ENCODE results near the gene BUB1B. TPM values are rescaled to one million over a fixed set of nuclear protein-coding genes. Genes with fewer than 3 reads are reported as not detected.

Gene BUB1B
- total RNA-seq, 1 donor from 2014 or later, result 96.6 TPM

- peaks cover 36% of the 10 kb centered on the region for H3K27me3 Mint-ChIP-seq (ENCODE audit: low read depth)
- H3K36me3 Mint-ChIP-seq (ENCODE audit: low read depth), result no peaks in the 10 kb centered on the region
- no peak for DNase-seq (ENCODE audit: low read depth, low spot score)
- H3K4me1 Mint-ChIP-seq, result peaks cover 5% of the 10 kb centered on the region
- TF ChIP-seq, protein P1, sequence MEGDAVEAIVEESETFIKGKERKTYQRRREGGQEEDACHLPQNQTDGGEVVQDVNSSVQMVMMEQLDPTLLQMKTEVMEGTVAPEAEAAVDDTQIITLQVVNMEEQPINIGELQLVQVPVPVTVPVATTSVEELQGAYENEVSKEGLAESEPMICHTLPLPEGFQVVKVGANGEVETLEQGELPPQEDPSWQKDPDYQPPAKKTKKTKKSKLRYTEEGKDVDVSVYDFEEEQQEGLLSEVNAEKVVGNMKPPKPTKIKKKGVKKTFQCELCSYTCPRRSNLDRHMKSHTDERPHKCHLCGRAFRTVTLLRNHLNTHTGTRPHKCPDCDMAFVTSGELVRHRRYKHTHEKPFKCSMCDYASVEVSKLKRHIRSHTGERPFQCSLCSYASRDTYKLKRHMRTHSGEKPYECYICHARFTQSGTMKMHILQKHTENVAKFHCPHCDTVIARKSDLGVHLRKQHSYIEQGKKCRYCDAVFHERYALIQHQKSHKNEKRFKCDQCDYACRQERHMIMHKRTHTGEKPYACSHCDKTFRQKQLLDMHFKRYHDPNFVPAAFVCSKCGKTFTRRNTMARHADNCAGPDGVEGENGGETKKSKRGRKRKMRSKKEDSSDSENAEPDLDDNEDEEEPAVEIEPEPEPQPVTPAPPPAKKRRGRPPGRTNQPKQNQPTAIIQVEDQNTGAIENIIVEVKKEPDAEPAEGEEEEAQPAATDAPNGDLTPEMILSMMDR (conservative IDR thresholded peaks at IDR 0.05), result no peak
- no peak overlapping the region for H3K27ac Mint-ChIP-seq (ENCODE audit: unreplicated experiment)
- no peaks in the 10 kb centered on the region for H3K9me3 Mint-ChIP-seq
- H3K4me3 Mint-ChIP-seq, result no peak overlapping the region
These were observed 97.0 kb downstream of the BUB1B start for GRCh38 chr15:40257656-40258450.

DNA sequence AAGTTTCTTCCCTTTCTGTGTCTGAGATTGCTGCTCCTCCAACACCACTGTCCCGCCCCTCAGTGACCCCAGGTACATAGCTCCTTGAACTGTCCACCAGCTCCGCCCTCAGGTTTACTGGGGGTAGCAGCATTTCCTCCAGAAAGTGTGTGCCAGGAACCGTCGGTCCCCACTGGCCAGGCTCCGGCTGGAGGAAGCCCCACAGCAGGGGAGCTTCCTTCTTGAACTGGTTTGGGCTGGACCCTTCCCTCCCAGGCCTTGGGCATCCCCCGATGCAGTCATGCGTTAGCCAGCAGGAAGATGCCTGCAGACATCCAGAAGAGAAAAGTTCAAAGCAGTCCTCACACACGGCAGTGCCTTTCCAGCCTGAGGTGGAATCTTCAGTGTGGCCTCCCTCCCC is 97.7 kb downstream of the BUB1B start:
- no peak for DNase-seq (ENCODE audit: low read depth, low spot score)
- H3K4me1 Mint-ChIP-seq, result peaks cover 5% of the 10 kb centered on the region
- H3K27ac Mint-ChIP-seq (ENCODE audit: unreplicated experiment), result no peak overlapping the region
- peaks cover 29% of the 10 kb centered on the region for H3K27me3 Mint-ChIP-seq (ENCODE audit: low read depth)
- no peaks in the 10 kb centered on the region for H3K36me3 Mint-ChIP-seq (ENCODE audit: low read depth)
- no peak overlapping the region for H3K4me3 Mint-ChIP-seq
- TF ChIP-seq, protein P1 (conservative IDR thresholded peaks at IDR 0.05), result no peak
- no peaks in the 10 kb centered on the region for H3K9me3 Mint-ChIP-seq

DNA sequence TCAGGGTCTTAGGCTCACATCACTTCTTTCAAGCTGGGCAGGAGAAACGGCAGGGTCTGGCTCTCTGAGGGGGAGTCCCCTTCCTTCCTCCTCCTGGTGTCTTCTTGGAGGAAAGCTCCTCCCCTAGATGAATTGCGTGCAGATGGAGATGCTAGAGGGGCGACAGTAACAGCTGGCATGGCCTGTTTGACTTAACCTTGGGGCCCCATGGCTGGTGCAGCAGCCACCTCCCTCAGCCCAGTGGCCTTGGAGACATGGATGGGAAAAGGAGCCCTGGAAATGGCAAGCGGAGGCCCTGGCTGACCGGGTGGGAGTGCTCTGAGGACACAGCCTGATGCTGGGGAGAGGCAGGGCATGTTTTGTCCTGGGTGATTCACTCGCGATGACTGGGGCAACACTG is 98.2 kb downstream of the BUB1B start:
- Mint-ChIP-seq H3K27me3 (ENCODE audit: low read depth) (peaks cover 25% of the 10 kb centered on the region), H3K27ac (ENCODE audit: unreplicated experiment) (no peak overlapping the region), H3K9me3 (no peaks in the 10 kb centered on the region), H3K4me3 (no peak overlapping the region), H3K36me3 (ENCODE audit: low read depth) (no peaks in the 10 kb centered on the region), H3K4me1 (peaks cover 1% of the 10 kb centered on the region)
- no peak for DNase-seq (ENCODE audit: low read depth, low spot score)
- TF ChIP-seq, protein P1 (conservative IDR thresholded peaks at IDR 0.05), result no peak

- Mint-ChIP-seq H3K9me3 (no peaks in the 10 kb centered on the region), H3K4me1 (peaks cover 3% of the 10 kb centered on the region), H3K27me3 (ENCODE audit: low read depth) (peaks cover 3% of the 10 kb centered on the region), H3K36me3 (ENCODE audit: low read depth) (no peaks in the 10 kb centered on the region), H3K4me3 (no peak overlapping the region), H3K27ac (ENCODE audit: unreplicated experiment) (no peak overlapping the region)
- TF ChIP-seq, protein P1 (conservative IDR thresholded peaks at IDR 0.05), result no peak
- DNase-seq (ENCODE audit: low read depth, low spot score), result no peak
These were observed 102.3 kb downstream of the BUB1B start for GRCh38 chr15:40263024-40263754.

- TF ChIP-seq, protein P1 (conservative IDR thresholded peaks at IDR 0.05), result no peak
- DNase-seq (ENCODE audit: low read depth, low spot score), result no peak
- H3K27ac Mint-ChIP-seq (ENCODE audit: unreplicated experiment), result no peak overlapping the region
- no peaks in the 10 kb centered on the region for H3K36me3 Mint-ChIP-seq (ENCODE audit: low read depth)
- H3K27me3 Mint-ChIP-seq (ENCODE audit: low read depth), result peaks cover 3% of the 10 kb centered on the region
- H3K4me1 Mint-ChIP-seq, result peaks cover 3% of the 10 kb centered on the region
- no peak overlapping the region for H3K4me3 Mint-ChIP-seq
- no peaks in the 10 kb centered on the region for H3K9me3 Mint-ChIP-seq
These were observed 103.7 kb downstream of the BUB1B start for GRCh38 chr15:40264321-40265153.
